H9 (cell line): ENCODE results near the gene ARHGEF1. TPM values are rescaled to one million over a fixed set of nuclear protein-coding genes. Genes with fewer than 3 reads are reported as not detected.

Experiments used
- DNase-seq: peaks from one replicate; pipeline ENCODE4 v3.0.0-alpha.2; 2017
- H2AFZ ChIP-seq: one replicate; pipeline ENCODE4 v1.6.1; 2013; ENCODE audit warnings: mild to moderate bottlenecking, low read length, control low read depth, moderate library complexity
- H2AK5ac ChIP-seq: 2 replicates; pipeline ENCODE4 v1.6.1; 2013; ENCODE audit warnings: low read length, control low read depth, mixed read lengths; ENCODE audit not compliant: insufficient read length
- H2BK120ac ChIP-seq: one replicate; pipeline ENCODE4 v1.6.1; 2013; ENCODE audit warnings: low read depth, mild to moderate bottlenecking, low read length, control low read depth, inconsistent platforms; ENCODE audit not compliant: poor library complexity, severe bottlenecking
- H2BK12ac ChIP-seq: 2 replicates; pipeline ENCODE4 v1.6.1; 2013; ENCODE audit warnings: low read length, control low read depth, mixed read lengths, low read depth; ENCODE audit not compliant: insufficient read length
- H2BK15ac ChIP-seq: 2 replicates; pipeline ENCODE4 v1.6.1; 2013; ENCODE audit warnings: low read depth, low read length, control low read depth
- H2BK20ac ChIP-seq: one replicate; pipeline ENCODE4 v1.6.1; 2013; ENCODE audit warnings: low read depth, mild to moderate bottlenecking, low read length, control low read depth, inconsistent platforms; ENCODE audit not compliant: poor library complexity, severe bottlenecking
- H2BK5ac ChIP-seq: 2 replicates; pipeline ENCODE4 v1.6.1; 2013; ENCODE audit warnings: low read length, control low read depth, mixed read lengths; ENCODE audit not compliant: insufficient read length
- H3K14ac ChIP-seq: 2 replicates; pipeline ENCODE4 v1.6.1; 2013; ENCODE audit warnings: low read length, control low read depth; ENCODE audit not compliant: insufficient read depth
- H3K18ac ChIP-seq: 2 replicates; pipeline ENCODE4 v1.6.1; 2013; ENCODE audit warnings: low read depth, mild to moderate bottlenecking, mixed read lengths, low read length, control low read depth; ENCODE audit not compliant: insufficient read length
- H3K23ac ChIP-seq: 2 replicates; pipeline ENCODE4 v1.6.1; 2013; ENCODE audit warnings: low read length, control low read depth, mixed read lengths, low read depth; ENCODE audit not compliant: insufficient read length
- H3K23me2 ChIP-seq: 2 replicates; pipeline ENCODE4 v1.6.1; 2013; ENCODE audit warnings: low read depth, mild to moderate bottlenecking, mixed read lengths, low read length, control low read depth; ENCODE audit not compliant: insufficient read length, poor library complexity, severe bottlenecking
- H3K27ac ChIP-seq: 2 replicates; pipeline ENCODE4 v1.5.1; 2013; ENCODE audit warnings: low read length, control low read depth, mixed read lengths, low read depth; ENCODE audit not compliant: insufficient read length
- H3K27me3 ChIP-seq: 2 replicates; pipeline ENCODE4 v1.6.1; 2013; ENCODE audit warnings: low read length, control low read depth, inconsistent platforms; ENCODE audit not compliant: insufficient read depth
- H3K4ac ChIP-seq: 2 replicates; pipeline ENCODE4 v1.6.1; 2013; ENCODE audit warnings: low read depth, mild to moderate bottlenecking, control low read depth, inconsistent platforms, low read length, moderate library complexity
- H3K4me1 ChIP-seq: 2 replicates; pipeline ENCODE4 v1.6.1; 2013; ENCODE audit warnings: low read length, control low read depth, inconsistent platforms; ENCODE audit not compliant: insufficient read depth
- H3K4me2 ChIP-seq: 2 replicates; pipeline ENCODE4 v1.6.1; 2013; ENCODE audit warnings: low read length, control low read depth, mixed read lengths; ENCODE audit not compliant: insufficient read length, insufficient read depth
- H3K56ac ChIP-seq: 2 replicates; pipeline ENCODE4 v1.6.1; 2013; ENCODE audit warnings: low read depth, mild to moderate bottlenecking, mixed read lengths, low read length, control low read depth; ENCODE audit not compliant: insufficient read length
- H3K79me1 ChIP-seq: 2 replicates; pipeline ENCODE4 v1.6.1; 2013; ENCODE audit warnings: low read depth, mild to moderate bottlenecking, moderate library complexity, low read length, control low read depth, inconsistent platforms; ENCODE audit not compliant: insufficient read depth, poor library complexity, severe bottlenecking
- H3K79me2 ChIP-seq: 2 replicates; pipeline ENCODE4 v1.6.1; 2013; ENCODE audit warnings: low read length, control low read depth, inconsistent platforms; ENCODE audit not compliant: insufficient read depth
- H3K9ac ChIP-seq: 2 replicates; pipeline ENCODE4 v1.6.1; 2013; ENCODE audit warnings: low read length, control low read depth, mixed read lengths; ENCODE audit not compliant: insufficient read length; ENCODE audit errors: extremely low read depth
- H3K9me3 ChIP-seq: one replicate; pipeline ENCODE4 v1.6.1; 2013; ENCODE audit warnings: low read depth, low read length, inconsistent platforms; ENCODE audit not compliant: control insufficient read depth
- H3T11ph ChIP-seq: one replicate; pipeline ENCODE4 v1.6.1; 2013; ENCODE audit warnings: mild to moderate bottlenecking, low read length, control low read depth, inconsistent platforms
- H4K20me1 ChIP-seq: one replicate; pipeline ENCODE4 v1.6.1; 2013; ENCODE audit not compliant: control insufficient read depth, insufficient read length, insufficient read depth
- H4K5ac ChIP-seq: 2 replicates; pipeline ENCODE4 v1.6.1; 2013; ENCODE audit warnings: low read depth, mild to moderate bottlenecking, mixed read lengths, low read length, control low read depth; ENCODE audit not compliant: insufficient read length
- H4K8ac ChIP-seq: replicated peaks from 2 replicates; pipeline ENCODE4 v1.6.1; 2013; ENCODE audit warnings: low read length, control low read depth, mixed read lengths, low read depth; ENCODE audit not compliant: insufficient read length
- H4K91ac ChIP-seq: 2 replicates; pipeline ENCODE4 v1.6.1; 2013; ENCODE audit warnings: low read depth, mild to moderate bottlenecking, moderate library complexity, mixed read lengths, low read length, control low read depth; ENCODE audit not compliant: insufficient read length
- H3K27ac Mint-ChIP-seq, 3 experiments: 2 replicates in 2 of 3; 3 replicates in 1 of 3; pipeline ENCODE4 v1.8.0; 2020 to 2021; ENCODE audit warnings: mixed read lengths in 3 of 3, mild to moderate bottlenecking in 1 of 3, moderate library complexity in 1 of 3
- H3K27me3 Mint-ChIP-seq: 2 replicates; pipeline ENCODE4 v1.8.0; 2021; ENCODE audit warnings: low read depth, mild to moderate bottlenecking, moderate library complexity, mixed read lengths
- H3K36me3 Mint-ChIP-seq, 3 experiments: 2 replicates in 2 of 3; 3 replicates in 1 of 3; pipeline ENCODE4 v1.8.0; 2020 to 2021; ENCODE audit warnings: low read depth in 3 of 3, mixed read lengths in 3 of 3; ENCODE audit not compliant: insufficient read depth in 1 of 3
- H3K4me1 Mint-ChIP-seq, 2 experiments: 2 replicates each; pipeline ENCODE4 v1.8.0; 2020; ENCODE audit warnings: mixed read lengths in 2 of 2
- H3K4me3 Mint-ChIP-seq, 2 experiments: 2 replicates in 1 of 2; 3 replicates in 1 of 2; pipeline ENCODE4 v1.8.0; 2020 to 2021; ENCODE audit warnings: mild to moderate bottlenecking in 2 of 2, mixed read lengths in 2 of 2, moderate library complexity in 1 of 2
- H3K9me3 Mint-ChIP-seq, 2 experiments: 2 replicates in 1 of 2; 3 replicates in 1 of 2; pipeline ENCODE4 v1.8.0; 2020; ENCODE audit warnings: mild to moderate bottlenecking in 2 of 2, mixed read lengths in 2 of 2, moderate library complexity in 1 of 2
- WGBS: extraction: QIAGEN DNeasy Blood & Tissue Kit; methylation state at CpG from one replicate; pipeline ENCODE4 v1.1.7; 2013; ENCODE audit warnings: missing lambda C conversion rate, low lambda C conversion rate, mixed read lengths; ENCODE audit not compliant: insufficient read length; ENCODE audit errors: extremely low coverage; 5-methylcytosine and 5-hydroxymethylcytosine counted together
- total RNA-seq: library from RNA; stranded (reverse); gene quantifications from 2 replicates; pipeline ENCODE4 v1.2.1, GENCODE V29; 2021
- TF ChIP-seq, protein P1 (sequence below): fragments of 200-600 bp; sonication (generic); conservative IDR thresholded peaks from 3 replicates; pipeline ENCODE4 v1.8.0; 2021; ENCODE audit warnings: antibody characterized with exemption, mild to moderate bottlenecking

Gene ARHGEF1
- total RNA-seq, 1 experiment from 2014 or later = 50.3 TPM

DNA sequence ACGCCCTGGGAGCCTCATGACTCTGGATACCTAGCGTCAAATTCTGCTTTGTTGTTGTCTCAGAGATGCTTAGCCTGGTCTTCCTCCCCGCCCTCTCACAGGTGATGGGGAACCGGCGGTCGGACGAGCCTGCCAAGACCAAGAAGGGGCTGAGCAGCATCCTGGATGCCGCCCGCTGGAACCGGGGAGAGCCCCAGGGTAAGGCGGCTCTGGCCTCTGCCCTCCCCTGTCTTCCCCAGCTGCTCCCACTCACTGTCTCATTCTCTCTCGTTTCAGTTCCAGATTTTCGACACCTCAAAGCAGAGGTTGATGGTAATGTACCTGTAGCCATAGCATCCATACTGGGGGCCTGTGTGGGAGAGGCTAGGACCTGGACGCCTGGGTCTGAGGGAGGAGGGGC lies 11.4 kb downstream of the ARHGEF1 start:
- no peak overlapping the region for H2BK120ac ChIP-seq
- no peak overlapping the region for H3K18ac ChIP-seq
- H2BK15ac ChIP-seq = no peak overlapping the region
- H2AK5ac ChIP-seq = no peak overlapping the region
- H3K79me1 ChIP-seq = no peaks in the 10 kb centered on the region
- no peak for DNase-seq
- H3K79me2 ChIP-seq = 0 out of 2 replicates have a peak, but pooled peaks cover 2% of the 10 kb centered on the region
- no peak overlapping the region for H2BK12ac ChIP-seq
- no peaks in the 10 kb centered on the region for H3K9me3 ChIP-seq
- no peak overlapping the region for H3K56ac ChIP-seq
- H4K91ac ChIP-seq = no peak overlapping the region
- Mint-ChIP-seq H3K27ac (peak overlapping the region in 1 of 3 experiments; percentile 30; a peak in 2 of 7 replicates), H3K36me3 (peaks cover 8 to 43% (median 23%) of the 10 kb centered on the region in 3 experiments; a peak in 6 of 7 replicates), H3K4me3 (no peak overlapping the region), H3K9me3 (no peaks in the 10 kb centered on the region), H3K4me1 (peaks cover 0 to 32% of the 10 kb centered on the region in 2 experiments; a peak in 2 of 4 replicates), H3K27me3 (no peaks in the 10 kb centered on the region; the same call in 1 of the 2 replicates)
- TF ChIP-seq, protein P1, sequence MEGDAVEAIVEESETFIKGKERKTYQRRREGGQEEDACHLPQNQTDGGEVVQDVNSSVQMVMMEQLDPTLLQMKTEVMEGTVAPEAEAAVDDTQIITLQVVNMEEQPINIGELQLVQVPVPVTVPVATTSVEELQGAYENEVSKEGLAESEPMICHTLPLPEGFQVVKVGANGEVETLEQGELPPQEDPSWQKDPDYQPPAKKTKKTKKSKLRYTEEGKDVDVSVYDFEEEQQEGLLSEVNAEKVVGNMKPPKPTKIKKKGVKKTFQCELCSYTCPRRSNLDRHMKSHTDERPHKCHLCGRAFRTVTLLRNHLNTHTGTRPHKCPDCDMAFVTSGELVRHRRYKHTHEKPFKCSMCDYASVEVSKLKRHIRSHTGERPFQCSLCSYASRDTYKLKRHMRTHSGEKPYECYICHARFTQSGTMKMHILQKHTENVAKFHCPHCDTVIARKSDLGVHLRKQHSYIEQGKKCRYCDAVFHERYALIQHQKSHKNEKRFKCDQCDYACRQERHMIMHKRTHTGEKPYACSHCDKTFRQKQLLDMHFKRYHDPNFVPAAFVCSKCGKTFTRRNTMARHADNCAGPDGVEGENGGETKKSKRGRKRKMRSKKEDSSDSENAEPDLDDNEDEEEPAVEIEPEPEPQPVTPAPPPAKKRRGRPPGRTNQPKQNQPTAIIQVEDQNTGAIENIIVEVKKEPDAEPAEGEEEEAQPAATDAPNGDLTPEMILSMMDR = no peak
- no peak overlapping the region for H4K8ac ChIP-seq
- no peak overlapping the region for H4K5ac ChIP-seq
- H3K27ac ChIP-seq = no peak overlapping the region
- no peak overlapping the region for H3T11ph ChIP-seq
- WGBS = no CpG with 5 or more reads among the region's 14 CpGs
- H3K14ac ChIP-seq = no peak overlapping the region
- no peaks in the 10 kb centered on the region for H3K23me2 ChIP-seq
- H2BK20ac ChIP-seq = no peak overlapping the region
- no peak overlapping the region for H3K4me2 ChIP-seq
- no peak overlapping the region for H3K23ac ChIP-seq
- H2BK5ac ChIP-seq = no peak overlapping the region
- H3K9ac ChIP-seq = no peak overlapping the region
- no peak overlapping the region for H3K4ac ChIP-seq
- H3K4me1 ChIP-seq = no peaks in the 10 kb centered on the region; the same call in 1 of the 2 replicates
- H3K27me3 ChIP-seq = no peaks in the 10 kb centered on the region
- no peaks in the 10 kb centered on the region for H4K20me1 ChIP-seq
- H2AFZ ChIP-seq = no peak overlapping the region
